ENCODE measurements around the gene ARFGAP3.

DNA sequence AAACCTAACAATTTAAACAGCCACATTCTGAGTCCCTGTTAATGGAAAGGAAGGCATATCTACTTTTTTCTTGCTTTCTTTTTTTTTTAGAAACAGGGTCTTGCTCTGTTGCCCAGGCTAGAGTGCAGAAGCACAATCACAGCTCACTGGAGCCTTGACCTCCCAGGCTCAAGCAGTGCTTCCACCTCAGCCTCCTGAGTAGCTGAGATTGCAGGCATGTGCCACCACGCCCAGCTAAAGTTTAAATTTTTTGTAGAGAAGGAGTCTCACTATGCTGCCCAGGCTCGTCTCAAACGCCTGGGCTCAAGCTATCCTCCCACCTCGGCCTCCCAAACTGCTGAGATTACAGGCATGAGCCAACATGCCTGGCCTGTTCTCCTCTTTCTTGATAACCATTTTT, 25.4 kb downstream of the ARFGAP3 start:
- TF ChIP-seq, protein P1, sequence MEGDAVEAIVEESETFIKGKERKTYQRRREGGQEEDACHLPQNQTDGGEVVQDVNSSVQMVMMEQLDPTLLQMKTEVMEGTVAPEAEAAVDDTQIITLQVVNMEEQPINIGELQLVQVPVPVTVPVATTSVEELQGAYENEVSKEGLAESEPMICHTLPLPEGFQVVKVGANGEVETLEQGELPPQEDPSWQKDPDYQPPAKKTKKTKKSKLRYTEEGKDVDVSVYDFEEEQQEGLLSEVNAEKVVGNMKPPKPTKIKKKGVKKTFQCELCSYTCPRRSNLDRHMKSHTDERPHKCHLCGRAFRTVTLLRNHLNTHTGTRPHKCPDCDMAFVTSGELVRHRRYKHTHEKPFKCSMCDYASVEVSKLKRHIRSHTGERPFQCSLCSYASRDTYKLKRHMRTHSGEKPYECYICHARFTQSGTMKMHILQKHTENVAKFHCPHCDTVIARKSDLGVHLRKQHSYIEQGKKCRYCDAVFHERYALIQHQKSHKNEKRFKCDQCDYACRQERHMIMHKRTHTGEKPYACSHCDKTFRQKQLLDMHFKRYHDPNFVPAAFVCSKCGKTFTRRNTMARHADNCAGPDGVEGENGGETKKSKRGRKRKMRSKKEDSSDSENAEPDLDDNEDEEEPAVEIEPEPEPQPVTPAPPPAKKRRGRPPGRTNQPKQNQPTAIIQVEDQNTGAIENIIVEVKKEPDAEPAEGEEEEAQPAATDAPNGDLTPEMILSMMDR (IDR thresholded peaks at IDR 0.05), result no peak
- no peak for TF ChIP-seq POLR2A (IDR thresholded peaks at IDR 0.05)

All from tibial nerve (tissue), 3 donors.